ENCODE results near the gene ABHD12.

DNA sequence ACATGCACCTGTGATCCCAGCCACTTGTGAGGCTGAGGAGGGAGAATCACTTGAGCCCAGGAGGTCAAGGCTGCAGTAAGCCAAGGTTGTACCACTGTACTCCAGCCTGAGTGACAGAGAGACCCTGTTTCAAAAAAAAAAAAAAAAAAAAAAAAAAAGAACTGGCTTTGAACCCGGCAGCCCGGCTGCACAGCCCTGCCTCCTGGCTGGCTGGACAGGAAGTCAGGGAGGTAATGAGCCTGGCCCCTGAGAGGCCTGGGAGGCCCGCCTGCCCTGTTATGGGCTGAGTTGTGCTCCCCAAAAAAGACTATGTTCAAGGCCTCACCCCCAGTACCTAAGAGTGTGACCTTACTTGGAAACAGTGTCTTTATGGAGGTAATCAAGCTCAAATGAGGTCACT is 65.6 kb downstream of the ABHD12 start:
- TF ChIP-seq CTCF (IDR thresholded peaks at IDR 0.05; ENCODE audit: borderline replicate concordance, extremely low read depth, low read length, poor library complexity, severe bottlenecking): no peak
- no peak for TF ChIP-seq EZH2 (IDR thresholded peaks at IDR 0.05; ENCODE audit: borderline replicate concordance, low read depth, low read length, severe bottlenecking)

All from DND-41 (cell line).